ENCODE results near the gene NUCKS1.

The NUCKS1 gene

DNA sequence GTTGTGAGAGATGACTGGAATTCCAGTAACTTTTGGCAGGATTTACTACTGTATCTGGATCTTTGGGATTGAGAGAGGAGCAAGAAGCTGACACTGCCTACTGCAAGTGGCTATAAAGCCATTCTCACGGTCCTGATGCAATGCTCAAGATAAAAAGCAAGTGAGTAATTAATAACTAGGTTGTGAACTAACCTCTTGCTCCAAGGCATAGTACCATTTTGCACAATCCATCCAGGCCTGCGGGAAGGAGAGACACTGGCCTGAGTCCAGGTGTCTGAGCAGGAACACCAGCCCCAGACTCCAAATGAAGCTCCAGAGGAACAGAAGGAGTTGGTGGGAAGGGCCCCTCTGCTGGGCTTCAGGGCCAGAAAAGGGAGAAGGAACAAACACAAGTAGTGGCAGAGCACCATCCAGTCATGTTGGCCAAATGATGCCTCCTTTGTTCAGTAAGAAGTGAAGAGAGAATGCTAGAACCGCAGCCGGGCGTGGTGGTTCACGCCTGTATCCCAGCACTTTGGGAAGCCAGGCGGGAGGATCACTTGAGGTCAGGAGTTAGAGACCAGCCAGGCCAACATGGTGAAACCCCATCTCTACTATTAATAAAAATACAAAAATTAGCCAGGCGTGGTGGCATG lies 59.7 kb downstream of the NUCKS1 start:
- TF ChIP-seq, protein P1, sequence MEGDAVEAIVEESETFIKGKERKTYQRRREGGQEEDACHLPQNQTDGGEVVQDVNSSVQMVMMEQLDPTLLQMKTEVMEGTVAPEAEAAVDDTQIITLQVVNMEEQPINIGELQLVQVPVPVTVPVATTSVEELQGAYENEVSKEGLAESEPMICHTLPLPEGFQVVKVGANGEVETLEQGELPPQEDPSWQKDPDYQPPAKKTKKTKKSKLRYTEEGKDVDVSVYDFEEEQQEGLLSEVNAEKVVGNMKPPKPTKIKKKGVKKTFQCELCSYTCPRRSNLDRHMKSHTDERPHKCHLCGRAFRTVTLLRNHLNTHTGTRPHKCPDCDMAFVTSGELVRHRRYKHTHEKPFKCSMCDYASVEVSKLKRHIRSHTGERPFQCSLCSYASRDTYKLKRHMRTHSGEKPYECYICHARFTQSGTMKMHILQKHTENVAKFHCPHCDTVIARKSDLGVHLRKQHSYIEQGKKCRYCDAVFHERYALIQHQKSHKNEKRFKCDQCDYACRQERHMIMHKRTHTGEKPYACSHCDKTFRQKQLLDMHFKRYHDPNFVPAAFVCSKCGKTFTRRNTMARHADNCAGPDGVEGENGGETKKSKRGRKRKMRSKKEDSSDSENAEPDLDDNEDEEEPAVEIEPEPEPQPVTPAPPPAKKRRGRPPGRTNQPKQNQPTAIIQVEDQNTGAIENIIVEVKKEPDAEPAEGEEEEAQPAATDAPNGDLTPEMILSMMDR (IDR thresholded peaks at IDR 0.05; ENCODE audit: control insufficient read depth, extremely low read depth, insufficient read depth), result no peak
- H3K4me3 ChIP-seq (ENCODE audit: low read depth, low read length), result no peak overlapping the region
- DNase-seq (ENCODE audit: low read depth), result no peak

DNA sequence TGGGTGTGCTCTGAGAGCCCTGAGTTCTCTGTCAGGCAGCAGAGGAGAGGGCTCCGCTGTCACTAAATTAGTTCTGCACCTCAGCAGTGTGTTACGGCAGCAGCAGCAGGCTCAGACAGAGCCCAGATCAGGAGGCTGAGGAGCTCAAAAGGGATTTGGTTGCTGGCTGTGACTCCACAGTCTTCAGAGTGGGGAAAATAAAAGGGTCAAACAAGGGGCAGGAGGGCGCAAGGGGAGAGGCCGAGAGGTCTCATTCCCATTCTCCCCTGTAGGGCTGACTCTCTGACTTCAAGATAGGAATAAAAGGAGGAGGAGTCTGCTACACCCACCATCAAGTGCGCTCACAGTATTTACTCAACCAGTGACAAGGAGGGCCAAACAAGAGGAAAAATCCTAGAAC lies 60.5 kb downstream of the NUCKS1 start:
- H3K4me3 ChIP-seq (ENCODE audit: low read depth, low read length), result no peak overlapping the region
- TF ChIP-seq, protein P1 (IDR thresholded peaks at IDR 0.05; ENCODE audit: control insufficient read depth, extremely low read depth, insufficient read depth), result no peak
- DNase-seq (ENCODE audit: low read depth), result no peak

DNA sequence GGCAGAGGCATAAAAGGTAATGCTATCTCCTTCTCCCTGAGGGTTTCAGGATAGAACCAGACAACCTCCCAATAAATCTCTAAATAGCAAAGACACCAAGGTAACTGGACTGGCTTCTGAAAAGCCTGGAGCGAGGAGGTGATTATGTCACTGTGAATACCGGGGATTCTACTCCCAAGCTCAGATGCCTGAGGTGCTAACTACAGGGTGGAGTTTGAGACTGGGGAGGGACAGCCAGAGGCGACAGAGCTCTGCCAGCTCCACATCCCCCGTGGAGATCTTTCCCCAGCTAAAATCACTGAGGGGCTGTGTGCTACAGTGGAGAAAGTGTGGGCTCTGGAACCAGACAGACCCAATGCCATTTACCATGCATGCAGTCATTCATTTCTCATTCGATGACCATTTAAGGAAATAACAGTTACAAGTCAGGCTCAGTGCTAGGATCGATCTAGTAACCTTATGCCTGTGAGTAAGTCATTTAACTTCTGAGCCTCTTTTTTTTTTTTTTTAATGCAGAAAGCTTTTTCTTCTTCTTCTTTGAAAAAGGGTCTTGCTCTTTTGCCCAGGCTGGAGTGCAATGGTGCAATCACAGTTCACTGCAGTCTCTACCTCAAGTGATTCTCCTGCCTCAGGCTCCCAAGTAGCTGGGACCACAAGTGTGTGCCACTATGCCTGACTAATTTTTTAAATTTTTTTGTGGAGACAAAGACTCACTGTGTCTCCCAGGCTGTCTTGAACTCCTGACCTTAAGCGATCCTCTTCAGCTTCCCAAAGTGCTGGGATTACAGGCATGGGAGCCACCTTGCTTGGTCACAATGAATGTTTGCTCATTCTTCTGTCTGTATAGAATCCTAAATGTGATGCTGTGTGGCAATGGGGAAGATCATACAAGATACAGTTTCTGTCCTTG lies 61.6 kb downstream of the NUCKS1 start:
- DNase-seq (ENCODE audit: low read depth), result no peak
- no peak overlapping the region for H3K4me3 ChIP-seq (ENCODE audit: low read depth, low read length)
- TF ChIP-seq, protein P1 (IDR thresholded peaks at IDR 0.05; ENCODE audit: control insufficient read depth, extremely low read depth, insufficient read depth), result no peak

DNA sequence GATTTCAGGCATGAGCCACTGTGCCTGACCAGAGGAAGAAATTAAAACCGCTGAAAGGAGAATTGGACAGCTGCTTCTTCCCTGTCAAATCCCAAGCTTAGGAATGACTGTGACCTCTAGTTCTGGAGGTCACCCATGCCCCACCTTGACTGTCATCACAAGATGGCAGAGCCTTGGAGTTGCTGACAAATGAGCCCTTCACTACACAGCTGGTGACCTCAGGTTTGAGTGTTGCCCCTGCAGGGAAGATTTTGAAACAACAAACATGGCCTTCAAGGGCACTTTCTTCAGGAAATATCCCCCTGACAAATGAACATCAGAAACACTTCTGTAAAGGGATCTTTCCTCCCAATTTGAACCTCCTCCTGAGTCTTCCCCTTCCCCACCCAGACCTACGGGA lies 62.7 kb downstream of the NUCKS1 start:
- H3K4me3 ChIP-seq (ENCODE audit: low read depth, low read length), result no peak overlapping the region
- no peak for DNase-seq (ENCODE audit: low read depth)
- TF ChIP-seq, protein P1 (IDR thresholded peaks at IDR 0.05; ENCODE audit: control insufficient read depth, extremely low read depth, insufficient read depth), result no peak

DNA sequence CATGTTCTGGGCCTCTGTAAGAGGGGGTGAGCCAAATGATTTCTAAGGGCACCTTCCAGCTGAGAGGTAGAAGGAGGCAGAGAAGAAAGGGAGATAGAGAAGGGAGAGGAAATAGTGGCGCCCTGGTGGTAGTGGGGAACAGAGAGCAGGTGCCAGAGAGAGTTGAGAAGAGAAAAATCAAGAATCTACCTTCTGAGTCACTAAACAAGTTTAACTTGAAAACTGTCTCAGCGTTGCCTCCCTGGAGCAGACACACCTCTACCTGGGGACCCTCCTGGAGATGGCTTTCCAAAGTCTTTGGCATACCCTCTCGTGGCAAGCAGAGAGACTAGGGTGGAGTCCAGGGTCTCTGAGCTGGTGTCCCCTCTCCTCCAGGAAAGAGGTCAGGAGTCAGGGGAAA lies 68.6 kb downstream of the NUCKS1 start:
- TF ChIP-seq, protein P1 (IDR thresholded peaks at IDR 0.05; ENCODE audit: control insufficient read depth, extremely low read depth, insufficient read depth), result no peak

DNA sequence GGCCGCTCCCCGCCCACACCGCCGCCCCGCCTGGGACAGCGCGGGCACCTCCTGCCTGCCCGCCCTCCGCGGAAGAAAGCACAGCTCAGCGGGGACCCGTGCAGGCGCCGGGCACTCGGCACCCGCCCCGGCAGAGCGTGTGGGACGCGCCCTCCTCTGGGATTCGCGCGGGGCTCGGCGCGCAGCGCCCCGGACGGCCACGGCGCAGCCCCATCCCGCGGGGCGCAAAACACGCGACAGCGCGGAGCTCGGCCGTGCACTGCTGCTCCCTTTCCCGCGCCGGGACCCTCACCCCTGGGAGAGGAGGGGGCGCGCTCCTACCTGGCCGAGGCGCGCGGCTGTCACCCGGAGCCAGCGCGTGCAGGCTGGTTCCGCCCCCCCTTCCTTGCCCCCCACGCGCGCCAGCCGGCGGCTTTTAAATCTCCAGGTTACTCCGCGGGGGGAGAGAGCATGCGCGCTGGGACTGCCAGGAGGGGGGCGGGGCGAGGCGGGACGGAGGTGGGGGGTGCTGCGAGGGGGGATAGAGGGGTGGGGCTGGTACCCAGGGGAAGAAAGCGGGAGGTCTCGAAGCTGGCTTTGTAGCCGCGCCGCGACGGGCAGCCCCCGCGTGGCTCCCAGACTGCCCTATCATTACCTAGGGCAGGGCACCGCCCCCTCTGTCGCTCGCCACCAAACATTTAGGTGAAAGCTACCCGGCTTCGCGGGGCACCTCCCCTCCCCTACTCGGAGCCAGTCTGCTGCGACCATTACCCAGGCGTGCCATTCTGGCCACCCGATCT lies 69.7 kb downstream of the NUCKS1 start, which contains the start of gene SLC45A3:
TSS of gene SLC45A3 (minus strand) at position 437 of the 779 bp plus-strand sequence. CDS start 15,853 bp downstream, outside the sequence.
- DNase-seq (ENCODE audit: low read depth), result no peak
- TF ChIP-seq, protein P1 (IDR thresholded peaks at IDR 0.05; ENCODE audit: control insufficient read depth, extremely low read depth, insufficient read depth), result no peak
- H3K4me3 ChIP-seq (ENCODE audit: low read depth, low read length), result peak within 1 kb of the TSS; percentile 80

More for the DNA sequence above, 68.6 kb downstream of the NUCKS1 start:
- H3K4me3 ChIP-seq (ENCODE audit: low read depth, low read length), result no peak overlapping the region
- no peak for DNase-seq (ENCODE audit: low read depth)

Data from LNCaP clone FGC (cell line).